Measurements from ENCODE around the gene RBM20. TPM values are rescaled to one million over a fixed set of nuclear protein-coding genes. Genes with fewer than 3 reads are reported as not detected.

The RBM20 gene
- total and polyA plus RNA-seq, 10 of the 15 experiments (the other 5 are each of a cell fraction or from before 2014, with no cell fraction given), result 0.04 to 0.26 (median 0.15) TPM

GRCh38 chr10:110788620-110789385 is 144.7 kb downstream of the RBM20 start:
- BruUV-seq (replicated peaks), result no TSS peak
- no peak for DNase-seq (ENCODE audit: low read depth, low spot score)

More at GRCh38 chr10:110788620-110789385, 144.7 kb downstream of the RBM20 start:
- CTCF ChIA-PET, result interaction anchor here (1.1 to 7.0 kb wide), 4 partner anchors 9 to 17 kb away, joined by 3 to 48 read pairs (median 3); no protein-coding TSS in a partner anchor
- ATAC-seq (no peak), FAIRE-seq (no peak)
- RAD21 ChIA-PET (ENCODE audit: unreplicated experiment), result interaction anchor here (6.4 kb wide), 1 partner anchor 14 kb away, joined by 68 read pairs; no protein-coding TSS in a partner anchor
- Histone ChIP-seq H3K4me2 (ENCODE audit: control insufficient read depth, insufficient read depth) (no peak overlapping the region), H3K9me3 (replicated peaks; ENCODE audit: control insufficient read depth, insufficient read depth, low read length) (no peaks in the 10 kb centered on the region), H3K27ac (ENCODE audit: control insufficient read depth, insufficient read depth) (no peak overlapping the region), H3K27me3 (replicated peaks in 1 of 2; ENCODE audit: control insufficient read depth in 2 of 2, insufficient read depth in 2 of 2, low read length in 1 of 2) (no peaks in the 10 kb centered on the region), H3K4me3 (no peak overlapping the region), H2AFZ (ENCODE audit: control insufficient read depth, low read depth, low read length) (no peak overlapping the region), H3K9ac (ENCODE audit: control insufficient read depth, insufficient read depth, low read length) (no peak overlapping the region), H3K4me1 (ENCODE audit: control insufficient read depth, insufficient read depth, low read length) (peaks cover 4% of the 10 kb centered on the region; the same call in 1 of the 2 replicates), H3K79me2 (ENCODE audit: control insufficient read depth, insufficient read depth, low read length) (no peaks in the 10 kb centered on the region), H3K36me3 (ENCODE audit: control insufficient read depth in 2 of 2, insufficient read depth in 2 of 2, low read length in 1 of 2) (no peaks in the 10 kb centered on the region), H4K20me1 (ENCODE audit: control insufficient read depth, insufficient read depth) (no peaks in the 10 kb centered on the region)
- 90% methylated on average over 8 of the region's 8 CpGs for WGBS (ENCODE audit: insufficient coverage, insufficient replicate concordance, low lambda C conversion rate, missing lambda C conversion rate)
- TF ChIP-seq, protein P1, sequence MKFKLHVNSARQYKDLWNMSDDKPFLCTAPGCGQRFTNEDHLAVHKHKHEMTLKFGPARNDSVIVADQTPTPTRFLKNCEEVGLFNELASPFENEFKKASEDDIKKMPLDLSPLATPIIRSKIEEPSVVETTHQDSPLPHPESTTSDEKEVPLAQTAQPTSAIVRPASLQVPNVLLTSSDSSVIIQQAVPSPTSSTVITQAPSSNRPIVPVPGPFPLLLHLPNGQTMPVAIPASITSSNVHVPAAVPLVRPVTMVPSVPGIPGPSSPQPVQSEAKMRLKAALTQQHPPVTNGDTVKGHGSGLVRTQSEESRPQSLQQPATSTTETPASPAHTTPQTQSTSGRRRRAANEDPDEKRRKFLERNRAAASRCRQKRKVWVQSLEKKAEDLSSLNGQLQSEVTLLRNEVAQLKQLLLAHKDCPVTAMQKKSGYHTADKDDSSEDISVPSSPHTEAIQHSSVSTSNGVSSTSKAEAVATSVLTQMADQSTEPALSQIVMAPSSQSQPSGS (IDR thresholded peaks at IDR 0.05; ENCODE audit: low read length), result no peak
- TF ChIP-seq STAT1 (conservative IDR thresholded peaks at IDR 0.05) (no peak), PAX8 (IDR thresholded peaks at IDR 0.05) (no peak), SREBF1 (IDR thresholded peaks at IDR 0.05; ENCODE audit: low read length) (no peak), BRCA1 (IDR thresholded peaks at IDR 0.05; ENCODE audit: low read depth, low read length) (no peak), GATAD2B (conservative IDR thresholded peaks at IDR 0.05; ENCODE audit: low read depth) (no peak), NRF1 (conservative IDR thresholded peaks at IDR 0.05; ENCODE audit: low read depth, low read length) (no peak), PAX5 (IDR thresholded peaks at IDR 0.05; ENCODE audit: borderline replicate concordance, low read depth, low read length) (no peak), ESRRA (IDR thresholded peaks at IDR 0.05; ENCODE audit: low read length) (no peak), EGR1 (IDR thresholded peaks at IDR 0.05; ENCODE audit: borderline replicate concordance in 1 of 2, low read depth in 2 of 2, low read length in 2 of 2) (no peak), NFXL1 (IDR thresholded peaks at IDR 0.05; ENCODE audit: borderline replicate concordance) (no peak), KLF5 (IDR thresholded peaks at IDR 0.05; ENCODE audit: partially characterized antibody) (no peak)
- TF ChIP-seq, protein P2, sequence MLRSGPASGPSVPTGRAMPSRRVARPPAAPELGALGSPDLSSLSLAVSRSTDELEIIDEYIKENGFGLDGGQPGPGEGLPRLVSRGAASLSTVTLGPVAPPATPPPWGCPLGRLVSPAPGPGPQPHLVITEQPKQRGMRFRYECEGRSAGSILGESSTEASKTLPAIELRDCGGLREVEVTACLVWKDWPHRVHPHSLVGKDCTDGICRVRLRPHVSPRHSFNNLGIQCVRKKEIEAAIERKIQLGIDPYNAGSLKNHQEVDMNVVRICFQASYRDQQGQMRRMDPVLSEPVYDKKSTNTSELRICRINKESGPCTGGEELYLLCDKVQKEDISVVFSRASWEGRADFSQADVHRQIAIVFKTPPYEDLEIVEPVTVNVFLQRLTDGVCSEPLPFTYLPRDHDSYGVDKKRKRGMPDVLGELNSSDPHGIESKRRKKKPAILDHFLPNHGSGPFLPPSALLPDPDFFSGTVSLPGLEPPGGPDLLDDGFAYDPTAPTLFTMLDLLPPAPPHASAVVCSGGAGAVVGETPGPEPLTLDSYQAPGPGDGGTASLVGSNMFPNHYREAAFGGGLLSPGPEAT (IDR thresholded peaks at IDR 0.05; ENCODE audit: low read depth), result no peak
- SMC1A ChIA-PET (ENCODE audit: uncharacterized antibody, unreplicated experiment), result interaction anchor here (1.5 to 20.6 kb wide), 4 partner anchors 10 to 104 kb away, joined by 3 to 327 read pairs (median 40); no protein-coding TSS in a partner anchor
- intact Hi-C loops (cut with micrococcal nuclease; ENCODE audit: unreplicated experiment) (loop anchor here (5.0 kb wide), 1 partner anchor 42 kb away; no protein-coding TSS in a partner anchor), in situ Hi-C loops (cut with MboI) (no loop called here)
- POLR2A ChIA-PET, result interaction anchor here (1.0 to 2.6 kb wide), 4 partner anchors 11 to 34 kb away, joined by 3 to 8 read pairs (median 4); no protein-coding TSS in a partner anchor

Measured in GM12878 (cell line).